GM21515 (cell line): ENCODE data around the gene SYNE1.

Experiments used
- ATAC-seq: cut with Tn5 transposase; IDR thresholded peaks from one replicate; pipeline ENCODE4 v1.9.1; 2021; ENCODE audit not compliant: unreplicated experiment

The SYNE1 gene

DNA sequence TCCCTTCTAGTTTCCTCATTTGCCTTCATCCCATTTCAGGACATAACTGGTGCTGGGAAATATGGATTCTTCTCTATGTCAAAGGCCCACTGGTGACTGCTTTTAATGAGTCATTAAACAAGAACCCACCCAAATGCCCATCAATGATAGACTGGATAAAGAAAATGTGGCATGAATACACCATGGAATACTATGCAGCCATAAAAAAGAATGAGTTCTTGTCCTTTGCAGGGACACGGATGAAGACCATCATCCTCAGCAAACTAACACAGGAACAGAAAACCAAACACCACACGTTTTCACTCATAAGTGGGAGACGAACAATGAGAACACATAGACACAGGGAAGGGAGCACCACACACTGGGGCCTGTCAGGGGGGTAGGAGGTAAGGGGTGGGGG, 518.9 kb downstream of the SYNE1 start:
- no peak for ATAC-seq

DNA sequence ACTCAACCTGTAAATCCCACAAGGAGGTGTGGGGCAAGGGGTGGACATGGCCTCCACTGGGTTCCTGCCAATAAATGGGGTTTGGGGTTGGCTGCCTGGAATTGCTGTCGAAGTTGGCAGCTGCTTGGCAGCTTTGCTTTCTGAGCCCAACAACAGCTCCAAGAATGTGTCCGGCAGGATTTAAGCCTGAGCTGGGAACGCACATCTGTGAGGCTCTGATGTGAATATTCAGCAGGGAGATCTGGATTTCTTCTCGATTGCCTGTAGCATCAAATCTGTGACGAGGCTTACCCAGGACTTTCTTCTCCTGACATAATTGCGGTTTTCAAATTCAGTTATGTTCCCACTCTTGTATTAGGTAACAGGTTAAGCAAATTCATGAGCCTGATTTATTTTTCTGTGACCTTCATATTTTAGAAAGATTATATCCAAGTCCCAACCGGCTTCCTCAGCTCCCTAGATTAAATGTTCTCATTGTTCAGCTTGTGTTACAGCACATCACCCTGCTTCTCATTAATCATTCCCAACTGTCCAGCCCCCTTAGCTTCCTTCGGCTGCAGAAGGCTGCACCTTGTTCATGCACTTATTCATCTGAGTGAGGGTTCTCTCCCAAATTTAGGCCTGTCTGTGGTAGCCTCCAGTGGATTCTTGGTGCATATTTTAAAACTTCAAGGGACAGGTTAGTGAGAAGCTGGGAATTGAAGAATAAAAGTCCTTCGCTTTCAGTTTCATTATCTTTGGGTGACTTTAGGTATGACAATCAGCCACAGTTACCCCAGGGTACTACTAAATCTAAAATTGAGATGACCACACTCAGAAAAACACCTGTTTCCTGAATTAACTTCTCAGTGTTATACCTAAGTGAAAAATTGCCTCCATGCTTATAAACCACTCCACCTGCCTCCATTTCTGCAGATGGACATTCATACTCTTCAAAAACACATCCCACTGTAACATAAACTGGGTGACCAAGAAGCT, 519.7 kb downstream of the SYNE1 start:
- ATAC-seq: peak; percentile 83

DNA sequence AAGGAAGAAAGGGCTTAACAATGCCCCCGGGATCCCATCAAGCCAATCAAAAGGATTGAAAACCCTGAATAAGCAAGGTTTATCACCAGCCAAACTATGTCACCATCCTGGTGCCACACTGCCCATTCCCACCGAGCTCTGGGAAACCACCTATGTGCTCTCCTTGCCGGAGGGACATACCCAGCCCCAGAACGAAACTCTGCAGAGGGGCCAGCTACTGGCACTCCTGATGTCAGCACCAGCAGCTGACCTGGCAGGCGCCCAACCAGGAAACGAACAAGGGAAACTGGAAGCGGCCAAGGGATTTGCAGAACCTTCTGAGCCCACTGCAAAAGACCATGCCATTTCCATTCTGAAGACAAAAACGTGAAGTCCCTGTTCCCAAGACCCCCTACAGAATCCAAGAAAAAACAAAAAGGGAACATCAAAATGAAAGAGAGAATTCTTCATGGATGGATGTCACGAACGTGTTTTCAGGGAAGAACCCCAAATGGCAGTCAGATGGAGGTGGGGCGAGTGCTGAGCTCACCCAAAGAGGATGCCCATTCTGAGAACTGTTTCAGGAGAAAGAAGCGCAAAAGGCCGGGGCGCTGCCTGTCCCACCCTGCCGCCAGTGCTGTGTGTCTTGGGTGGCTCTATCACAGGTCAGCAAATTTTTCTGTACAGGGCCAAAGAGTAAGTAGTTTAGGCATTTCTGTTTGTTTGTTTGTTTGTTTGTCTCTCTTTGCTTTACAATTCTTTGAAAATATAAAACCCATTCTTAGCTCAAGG, 524.5 kb downstream of the SYNE1 start:
- ATAC-seq: no peak

DNA sequence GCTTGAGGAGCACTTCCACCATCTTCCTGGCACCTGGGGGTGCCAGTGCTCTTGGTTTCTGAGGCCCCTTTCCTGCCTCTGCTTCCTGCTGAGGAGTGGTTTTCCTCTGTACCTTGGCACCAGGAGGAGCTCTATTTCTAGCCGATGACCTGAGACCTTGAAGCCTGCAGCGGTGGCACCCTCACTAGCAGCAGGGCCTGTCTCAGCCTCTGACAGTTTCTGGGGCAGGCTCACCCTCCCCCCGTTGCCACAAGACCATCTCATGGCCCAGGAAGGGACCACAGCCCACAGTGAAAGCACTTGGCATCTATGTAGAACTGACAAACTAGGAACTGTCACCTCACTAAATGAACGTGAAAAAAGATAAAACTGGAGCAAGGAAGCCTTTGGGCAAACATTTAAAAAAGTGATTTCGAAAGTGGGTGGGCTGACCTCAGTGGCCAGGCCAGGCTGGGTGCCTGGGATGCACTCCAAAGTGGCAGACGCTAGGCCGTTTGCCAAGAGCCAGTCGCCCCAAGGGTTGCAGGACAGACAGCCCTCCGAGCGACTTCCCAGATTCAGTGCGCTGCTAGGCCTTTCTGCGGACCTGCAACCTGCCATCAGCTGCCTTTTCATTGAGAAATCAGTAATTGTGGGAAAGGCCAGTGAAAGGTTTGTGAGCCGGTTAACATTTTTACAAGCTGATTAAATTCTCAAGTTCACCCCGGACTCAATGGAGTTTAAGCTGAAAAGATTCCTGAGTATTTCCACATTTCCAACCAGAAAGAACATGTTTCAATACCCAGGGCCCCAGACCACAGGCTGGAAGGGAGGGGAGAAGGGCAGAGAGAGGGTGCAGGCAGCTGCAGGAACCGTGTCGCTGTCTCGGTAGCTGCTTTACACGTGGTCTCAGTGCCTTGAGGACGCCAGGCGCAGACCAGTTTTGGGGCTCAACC, 526.0 kb downstream of the SYNE1 start:
- no peak for ATAC-seq

DNA sequence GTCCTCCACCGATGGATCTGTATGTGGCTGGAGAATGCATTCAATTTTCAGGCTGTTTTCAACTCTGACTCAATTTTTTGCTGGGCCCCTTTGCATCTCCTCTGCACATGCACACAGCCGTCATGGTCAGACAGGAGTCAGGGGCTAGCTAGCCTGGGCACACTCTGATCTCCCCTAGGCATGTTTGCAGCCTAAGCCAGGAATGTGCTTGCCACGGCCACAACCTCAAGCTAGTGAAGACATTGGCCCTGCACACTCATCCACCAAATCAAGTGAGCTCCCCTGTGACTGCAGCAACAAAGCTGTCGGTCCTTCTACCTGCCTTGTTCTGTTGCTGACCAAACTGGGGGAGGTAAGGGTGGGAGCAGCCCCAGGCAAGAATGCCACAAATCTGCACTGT, 529.2 kb downstream of the SYNE1 start:
- no peak for ATAC-seq

DNA sequence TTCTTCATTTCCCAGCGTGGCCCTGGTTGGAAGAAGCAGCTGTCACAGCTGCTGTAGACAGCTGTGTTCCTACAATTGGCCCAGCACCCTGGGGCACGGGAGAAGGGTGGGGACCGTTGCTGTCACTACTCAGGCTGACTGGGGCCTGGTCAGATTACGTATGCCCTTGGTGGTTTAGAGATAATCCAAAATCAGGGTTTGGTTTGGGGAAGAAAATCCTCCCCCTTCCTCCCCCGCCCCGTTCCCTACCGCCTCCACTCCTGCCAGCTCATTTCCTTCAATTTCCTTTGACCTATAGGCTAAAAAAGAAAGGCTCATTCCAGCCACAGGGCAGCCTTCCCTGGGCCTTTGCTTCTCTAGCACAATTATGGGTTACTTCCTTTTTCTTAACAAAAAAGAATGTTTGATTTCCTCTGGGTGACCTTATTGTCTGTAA, 537.0 kb downstream of the SYNE1 start:
- ATAC-seq: no peak

- ATAC-seq: no peak
Observed at GRCh38 chr6:152099446-152100182, 537.5 kb downstream of the SYNE1 start.

- no peak for ATAC-seq
Observed at GRCh38 chr6:152098683-152099082, 538.5 kb downstream of the SYNE1 start.

- ATAC-seq: no peak
Observed at GRCh38 chr6:152096863-152097496, 540.2 kb downstream of the SYNE1 start.

- ATAC-seq: no peak
Observed at GRCh38 chr6:152094992-152095592, 542.1 kb downstream of the SYNE1 start.

DNA sequence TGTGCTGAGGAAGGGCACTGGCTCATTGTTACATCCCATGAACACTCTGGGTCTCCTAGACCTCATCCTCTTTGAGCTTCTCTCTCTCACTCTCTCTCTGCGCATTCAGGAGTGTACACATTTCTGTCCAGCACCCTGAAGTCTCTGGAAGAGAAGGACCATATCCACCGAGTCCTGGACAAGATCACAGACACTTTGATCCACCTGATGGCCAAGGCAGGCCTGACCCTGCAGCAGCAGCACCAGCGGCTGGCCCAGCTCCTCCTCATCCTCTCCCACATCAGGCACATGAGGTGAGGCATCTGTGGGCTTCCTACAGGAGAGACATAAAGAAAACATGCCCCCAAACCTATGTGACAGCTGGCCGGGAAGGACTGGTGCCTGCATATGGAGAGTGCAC, 542.9 kb downstream of the SYNE1 start:
- ATAC-seq: no peak

GRCh38 chr6:152093711-152094110, 543.5 kb downstream of the SYNE1 start:
- ATAC-seq: no peak

DNA sequence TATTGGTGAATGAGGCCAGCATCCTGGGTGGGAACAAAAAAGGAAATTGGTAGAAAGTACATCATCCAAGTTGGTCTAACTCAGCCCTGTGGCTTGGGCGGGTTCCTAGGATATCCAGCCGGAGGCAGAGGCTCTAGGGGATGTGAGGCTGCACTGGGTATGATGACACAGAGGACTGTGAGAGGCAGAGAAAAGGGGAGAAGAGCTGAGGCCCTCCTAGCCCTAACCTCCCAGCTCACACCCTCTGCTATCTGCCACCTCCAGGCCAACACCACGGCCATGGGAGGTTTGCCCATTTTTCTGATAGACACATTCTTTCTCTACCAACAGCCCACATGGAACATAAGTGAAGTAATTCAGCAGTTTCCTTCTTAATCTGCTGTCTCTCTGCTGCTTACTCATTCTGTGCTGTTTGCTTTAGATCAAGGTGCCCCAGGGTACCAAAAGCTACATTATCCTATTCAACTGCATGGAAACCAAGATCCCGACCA, 545.3 kb downstream of the SYNE1 start:
- no peak for ATAC-seq

DNA sequence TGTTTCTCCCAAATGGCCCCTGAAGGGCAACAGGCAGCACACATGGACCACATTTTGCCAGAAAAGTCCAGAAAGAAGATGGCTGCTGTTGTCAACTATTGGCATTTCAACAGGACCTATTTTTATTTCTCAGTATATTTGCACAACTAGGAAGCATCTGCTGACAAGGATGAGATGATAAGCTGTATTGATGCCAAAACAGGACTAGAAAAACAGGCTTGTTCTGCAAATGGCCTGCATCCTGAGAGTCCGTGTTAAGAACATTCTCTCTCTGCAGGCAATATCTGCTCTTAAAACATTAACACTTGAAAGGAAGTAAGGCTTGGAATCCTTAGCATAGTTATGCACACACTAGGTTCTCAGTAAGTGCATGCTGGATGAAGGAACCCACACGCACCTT, 546.0 kb downstream of the SYNE1 start:
- ATAC-seq: no peak

DNA sequence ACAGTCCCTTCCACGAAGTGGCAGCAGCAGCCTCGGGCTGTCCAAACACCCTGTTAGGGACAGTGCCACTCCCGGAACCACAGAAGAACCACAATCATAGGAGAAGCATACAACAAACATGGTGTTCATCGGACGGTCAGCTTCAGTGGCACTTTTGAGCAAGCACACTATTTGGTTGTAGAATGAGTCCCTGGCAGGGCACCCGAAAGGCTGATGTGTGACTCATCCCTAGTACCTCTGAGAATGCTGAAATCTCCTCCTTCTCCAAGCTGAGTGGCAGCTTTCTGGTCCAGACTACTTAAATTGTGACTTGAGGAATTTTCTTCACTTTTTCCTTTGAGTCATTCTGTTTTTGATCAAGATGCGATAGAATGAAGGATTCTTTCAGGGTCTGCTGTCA, 547.2 kb downstream of the SYNE1 start:
- no peak for ATAC-seq

DNA sequence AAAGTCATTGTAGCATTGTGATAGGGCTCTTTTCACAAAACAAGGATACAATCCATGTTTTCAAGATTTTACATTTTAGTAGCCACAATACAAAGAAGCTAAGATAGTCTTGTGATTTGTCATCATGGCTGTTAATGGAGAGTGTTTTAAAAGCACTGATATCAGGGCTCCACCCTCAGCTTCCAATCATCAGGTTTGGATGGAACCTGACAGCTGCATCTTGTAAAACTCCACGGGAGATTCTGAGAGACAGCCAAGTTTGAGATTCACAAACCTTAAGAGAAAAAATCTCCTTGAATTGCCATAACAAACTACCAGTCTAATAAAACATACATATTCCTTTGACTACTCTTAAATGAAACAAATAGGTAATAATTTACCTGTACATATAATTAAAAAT, 549.5 kb downstream of the SYNE1 start:
- no peak for ATAC-seq

DNA sequence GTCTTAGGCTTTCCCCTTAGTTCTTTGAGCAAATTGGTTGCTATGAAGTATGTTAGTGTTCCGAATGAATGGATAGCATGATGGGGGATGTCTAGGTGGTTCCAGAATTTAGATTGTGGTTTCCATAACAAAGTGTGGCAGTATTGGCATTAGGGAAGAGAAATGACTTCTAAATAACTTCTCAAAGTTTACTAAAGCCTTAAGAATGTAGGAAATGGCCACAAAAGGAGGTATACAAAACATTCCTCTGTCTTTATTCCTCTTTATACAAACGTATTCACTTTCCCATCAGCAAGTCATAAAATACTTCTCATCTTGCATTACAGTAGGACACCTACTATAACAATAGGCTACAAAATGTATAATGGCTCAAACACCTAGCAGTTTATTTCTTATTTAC, 550.1 kb downstream of the SYNE1 start:
- ATAC-seq: no peak

DNA sequence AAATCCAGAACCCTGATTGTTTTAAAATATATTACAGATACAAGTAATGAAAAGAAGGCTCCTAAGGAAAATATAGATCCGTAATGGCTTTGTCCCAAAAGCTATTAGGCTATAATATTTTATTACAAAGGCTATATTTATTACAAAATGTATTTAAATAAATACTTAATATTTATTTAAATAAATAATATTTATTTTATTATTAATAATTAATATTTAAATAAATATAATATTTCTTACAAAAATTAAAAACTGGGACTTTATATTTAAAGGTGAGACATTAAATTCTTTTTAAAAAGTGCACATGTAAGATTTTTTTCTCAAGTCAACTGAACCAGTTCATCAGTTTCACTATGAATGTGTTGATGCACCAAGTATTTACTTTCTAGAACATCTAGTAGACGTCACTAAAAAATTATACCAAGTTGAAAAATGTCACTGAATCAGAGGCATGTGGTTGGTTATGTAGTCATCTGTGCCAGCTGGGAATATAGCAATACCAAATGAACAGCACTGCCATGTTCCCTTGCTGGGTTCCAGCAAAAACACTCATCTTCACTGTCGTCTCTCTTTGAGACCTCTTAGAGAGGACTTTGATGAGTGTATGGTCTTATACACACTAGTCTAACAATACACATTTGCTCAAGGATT, 550.8 kb downstream of the SYNE1 start:
- ATAC-seq: no peak

GRCh38 chr6:152085451-152085921, 551.7 kb downstream of the SYNE1 start:
- ATAC-seq: no peak
